IPS DF 19.7 (cell line): ENCODE measurements around the gene ECI2.
"Not testable (repeated sequence)": the region's sequence is repeated elsewhere in the genome, so short reads cannot be mapped to it uniquely, and the experiment has no call there.

Experiments used
- DNase-seq: peaks from one replicate; pipeline ENCODE4 v3.0.0-alpha.2; 2013; ENCODE audit warnings: low read depth, low spot score

The ECI2 gene

DNA sequence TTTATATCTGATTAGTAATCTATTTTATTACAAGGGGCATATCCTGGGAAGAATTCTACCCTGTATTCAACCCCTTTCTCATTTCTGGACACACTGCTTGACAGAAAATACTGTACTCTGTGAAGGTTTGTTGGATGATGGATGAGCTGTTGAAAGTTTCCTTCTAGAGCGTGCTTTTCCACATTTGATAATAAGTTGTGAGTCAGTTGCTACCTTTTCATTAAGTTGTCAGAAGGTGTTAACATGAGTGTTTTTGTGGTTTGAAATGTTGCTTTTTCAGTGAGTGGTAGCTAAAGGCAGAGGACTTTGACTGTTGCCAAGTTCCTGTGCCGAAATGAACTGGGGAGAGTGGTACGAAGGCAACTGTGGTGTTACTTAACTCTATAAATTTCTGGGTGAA lies 3.9 kb upstream of the ECI2 start:
- no peak for DNase-seq

DNA sequence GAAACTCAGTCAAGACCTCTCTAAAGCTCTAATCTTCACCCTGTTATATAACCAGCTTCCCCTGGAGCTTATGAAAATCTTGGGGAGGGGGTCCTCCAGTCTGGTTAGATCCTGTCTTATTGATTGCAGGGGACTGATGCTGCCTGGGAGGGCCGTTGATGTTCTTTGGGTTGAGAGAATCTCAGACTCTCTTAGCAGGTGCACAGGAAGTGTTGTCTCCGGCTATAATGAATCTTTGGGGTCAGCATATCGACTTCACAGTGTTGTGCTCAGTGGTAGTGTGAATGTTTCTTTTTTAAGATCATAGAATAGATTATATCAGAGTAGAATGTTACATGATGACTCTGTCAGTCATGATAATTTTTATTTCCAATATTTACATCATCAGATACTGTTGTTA lies 2.8 kb upstream of the ECI2 start:
- DNase-seq = no peak

DNA sequence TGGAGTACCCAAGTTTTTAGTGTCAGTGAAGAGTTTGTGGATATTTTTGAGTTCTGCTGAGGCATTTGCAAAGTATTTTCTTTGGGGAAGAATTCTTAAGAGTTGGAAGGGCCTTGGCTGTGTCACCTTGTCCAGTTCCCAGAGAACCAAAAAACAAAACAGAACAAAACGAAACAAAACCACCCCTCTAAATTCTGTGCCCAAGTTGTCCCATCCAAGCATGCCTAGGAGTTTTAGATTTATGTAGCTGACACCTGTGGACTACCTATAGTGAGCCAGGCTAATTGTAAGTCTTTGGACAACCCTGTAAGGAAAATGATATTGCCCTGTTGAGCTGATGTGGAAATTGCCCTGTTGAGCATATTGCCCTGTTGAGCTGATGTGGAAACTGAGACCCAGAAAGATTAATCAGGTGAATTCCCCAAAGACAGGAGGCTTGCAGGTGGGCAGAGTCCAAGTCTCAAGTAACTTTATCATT lies 1.0 kb upstream of the ECI2 start:
- no peak for DNase-seq

DNA sequence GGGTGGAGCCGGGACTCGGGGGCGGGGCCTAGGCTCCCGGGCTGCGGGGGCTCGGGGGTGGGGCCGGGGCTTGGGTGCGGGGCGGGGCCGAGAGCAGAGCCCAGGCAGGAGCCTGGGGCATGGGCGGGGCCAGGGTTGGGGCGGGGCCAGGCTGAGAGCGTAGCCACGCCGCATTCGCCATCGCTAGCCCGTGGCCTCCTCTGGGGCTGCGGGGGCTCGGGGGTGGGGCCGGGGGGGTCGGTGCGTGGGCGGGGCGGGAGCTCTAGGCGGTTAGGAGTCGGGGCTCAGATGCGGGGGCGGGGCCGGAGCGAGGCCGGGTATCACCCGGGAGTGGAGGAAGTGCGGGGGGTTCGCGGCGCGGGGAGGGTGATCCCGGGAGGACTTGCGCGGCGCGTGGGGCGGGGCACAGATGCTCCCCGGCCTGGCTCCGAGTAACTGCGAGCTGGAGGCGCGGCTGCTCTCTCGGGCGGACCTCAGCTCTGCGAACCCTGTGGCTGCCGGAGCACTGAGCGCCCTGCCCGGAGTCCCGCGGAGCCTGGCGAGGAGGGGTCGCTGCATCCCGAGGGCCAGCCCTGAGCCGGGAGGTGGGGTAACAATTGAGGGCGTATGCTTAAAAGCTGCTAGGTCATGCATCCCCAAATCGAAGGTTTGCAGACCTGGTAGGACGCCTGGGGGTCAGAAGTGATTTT lies 434 bp upstream of the ECI2 start:
- peak; percentile 70 for DNase-seq

DNA sequence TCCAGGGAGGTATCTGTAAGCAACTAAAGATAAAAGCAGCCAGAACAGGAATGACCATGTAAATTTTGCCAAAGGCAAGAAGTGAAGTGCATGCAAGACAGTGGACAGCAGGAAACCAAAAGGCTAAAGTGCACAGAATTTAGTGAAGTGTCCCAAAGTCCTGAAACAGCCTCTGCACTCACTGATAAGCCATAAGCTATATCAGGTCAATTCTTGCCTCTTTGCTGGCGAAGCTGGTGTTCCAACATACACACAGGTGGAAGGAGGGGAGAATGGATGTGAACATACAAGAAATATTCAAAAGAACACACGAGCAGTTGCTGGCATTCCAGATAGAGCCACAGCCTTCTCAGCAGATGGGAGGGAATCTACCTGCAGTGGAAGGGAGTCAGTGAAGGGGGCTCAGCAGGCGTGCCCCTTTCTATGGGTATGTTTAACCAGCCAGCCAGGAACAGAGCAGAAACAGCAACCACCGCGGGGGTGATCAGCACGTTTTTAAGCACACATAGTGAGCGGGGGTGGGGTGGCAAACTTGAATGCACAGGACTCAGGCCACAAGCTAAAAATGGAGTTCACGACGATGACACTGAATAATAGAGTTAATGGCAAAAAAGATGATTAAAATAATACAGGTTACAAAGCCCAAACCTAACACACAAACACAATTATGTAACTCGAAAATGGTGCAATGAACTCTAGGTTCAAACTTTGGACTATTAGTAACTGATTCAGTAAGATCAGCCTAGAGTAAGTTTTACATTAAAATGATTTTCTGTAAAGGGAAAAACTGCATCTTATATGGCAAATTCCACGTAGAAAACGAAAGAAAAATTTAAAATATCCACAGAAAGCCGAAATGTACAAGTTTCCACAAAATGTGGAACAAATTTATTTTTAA lies 1.2 kb downstream of the ECI2 start:
- DNase-seq = no peak

DNA sequence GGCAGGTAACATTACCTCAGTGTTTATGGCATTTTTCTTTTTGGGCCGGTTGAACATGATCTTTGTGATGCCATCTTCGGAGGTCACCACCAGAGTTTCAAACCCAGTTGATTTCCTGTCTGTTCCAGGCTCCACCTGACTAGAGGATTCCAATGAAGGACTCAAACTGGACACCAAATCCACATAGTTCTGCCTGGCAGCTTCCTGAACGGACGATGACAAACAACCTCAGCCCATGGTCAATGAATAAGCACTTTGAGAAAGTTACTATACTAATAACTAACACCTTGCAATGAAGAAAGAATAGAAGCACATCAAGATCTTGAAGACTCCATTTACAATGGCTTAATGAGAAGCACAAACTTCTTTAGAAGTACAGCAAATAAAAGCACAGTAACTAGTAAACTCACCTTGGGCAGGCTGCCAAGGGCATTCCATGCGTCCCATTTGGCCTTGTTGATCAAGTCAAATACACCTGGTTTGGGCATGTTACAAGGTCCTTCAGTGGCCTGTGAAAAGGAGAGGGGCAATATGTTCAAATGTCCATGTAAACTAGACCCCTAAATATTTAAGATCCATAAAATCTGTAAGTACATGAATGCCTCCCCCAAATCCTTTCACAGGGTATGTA lies 4.9 kb downstream of the ECI2 start:
- DNase-seq = no peak

DNA sequence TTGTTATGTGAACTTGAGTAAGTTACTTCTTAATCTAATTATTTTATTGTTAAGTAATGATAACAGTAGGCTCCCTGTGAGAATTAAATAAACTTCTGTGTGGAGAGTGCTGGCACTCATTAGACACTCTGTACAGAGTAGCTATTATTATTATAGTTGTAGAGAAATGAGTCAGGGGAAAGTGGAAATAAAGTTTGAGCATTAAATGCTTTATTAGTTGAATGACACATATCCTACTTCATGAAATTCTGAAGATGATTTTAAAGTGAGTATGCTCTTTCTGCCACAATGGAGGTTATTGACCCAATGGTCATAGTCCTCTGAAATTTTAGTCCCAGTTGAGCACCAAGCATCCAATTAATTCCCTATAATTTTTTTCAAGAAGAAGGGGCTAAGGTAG lies 5.9 kb downstream of the ECI2 start:
- DNase-seq = no peak

DNA sequence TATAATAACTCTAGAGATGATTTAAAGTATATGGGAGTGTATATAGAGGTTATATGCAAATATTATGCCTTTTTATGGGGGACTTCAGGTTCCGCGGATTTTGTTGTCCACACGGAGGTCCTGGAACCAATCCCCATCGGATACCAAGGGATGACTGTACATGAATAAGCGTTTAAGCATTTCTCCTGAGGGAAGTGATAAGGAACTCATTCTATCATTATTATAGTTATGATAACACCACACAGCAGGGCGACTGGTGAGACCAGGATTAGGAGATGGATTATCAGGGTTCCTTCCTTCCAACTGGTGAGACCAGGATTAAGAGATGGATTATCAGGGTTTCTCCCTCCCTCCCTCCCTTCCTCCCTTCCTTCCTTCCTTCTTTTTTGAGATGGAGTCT lies 6.6 kb downstream of the ECI2 start:
- no peak for DNase-seq

DNA sequence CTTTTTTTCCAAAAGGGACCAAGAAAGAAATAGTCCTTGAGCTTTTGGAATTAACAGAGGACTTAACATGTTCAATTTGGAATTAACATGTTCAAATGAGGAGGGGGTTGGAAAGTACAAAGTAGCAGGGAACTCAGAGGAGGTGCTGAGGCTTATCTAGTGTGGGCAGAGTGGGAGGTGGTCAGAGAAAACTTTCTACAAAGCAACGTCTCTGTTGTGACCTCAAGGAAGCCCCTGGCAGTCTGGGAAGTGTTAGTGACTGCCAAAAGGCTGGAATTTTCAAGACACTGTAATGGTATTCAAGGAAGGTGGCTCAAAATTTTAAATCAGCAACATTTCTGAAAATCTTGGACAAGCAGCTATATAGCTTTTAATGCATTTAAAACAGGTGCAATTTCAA lies 7.3 kb downstream of the ECI2 start:
- DNase-seq = no peak

DNA sequence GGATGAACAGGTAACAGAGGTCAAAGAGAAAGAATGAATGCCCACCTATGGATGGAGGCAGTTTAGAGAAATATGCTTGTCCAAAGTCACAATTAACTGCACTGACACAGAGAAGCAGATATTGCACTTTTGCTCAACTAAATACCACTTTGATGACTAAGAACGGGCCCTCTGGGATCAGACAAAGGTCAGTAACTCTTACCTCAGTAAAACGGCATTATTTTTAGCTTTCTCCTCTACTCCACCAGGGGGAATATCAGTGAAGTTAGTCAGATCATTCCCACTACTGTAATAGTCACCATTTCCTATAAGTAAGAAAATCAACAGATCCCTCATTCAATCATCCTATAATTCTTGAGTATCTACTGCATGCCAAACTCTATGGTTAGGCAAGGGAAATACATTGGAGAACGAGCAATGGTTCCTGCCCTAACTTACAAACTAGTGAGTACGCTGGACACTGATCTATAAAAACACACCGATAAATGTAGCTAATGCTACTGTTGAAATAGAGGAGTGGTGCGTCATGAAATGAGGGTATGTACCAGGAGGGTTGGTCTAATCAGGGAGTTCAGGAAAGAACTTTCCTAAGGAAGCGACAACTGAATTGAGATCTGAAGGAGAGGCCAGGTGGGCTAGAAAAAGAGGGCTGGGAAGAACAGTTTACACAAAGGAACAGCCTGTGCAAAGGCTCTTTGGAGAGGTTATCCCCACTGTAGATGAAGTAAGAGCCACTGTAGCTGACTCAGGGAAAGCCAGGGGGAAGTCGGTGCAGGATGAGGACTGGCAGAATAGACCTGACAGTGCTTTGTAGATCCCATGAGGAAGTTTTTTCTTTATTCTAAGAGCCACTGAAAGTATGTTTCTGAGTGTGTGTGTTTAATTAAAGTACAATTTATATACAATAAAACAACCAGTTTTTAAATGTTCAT lies 9.2 kb downstream of the ECI2 start:
- no peak for DNase-seq

DNA sequence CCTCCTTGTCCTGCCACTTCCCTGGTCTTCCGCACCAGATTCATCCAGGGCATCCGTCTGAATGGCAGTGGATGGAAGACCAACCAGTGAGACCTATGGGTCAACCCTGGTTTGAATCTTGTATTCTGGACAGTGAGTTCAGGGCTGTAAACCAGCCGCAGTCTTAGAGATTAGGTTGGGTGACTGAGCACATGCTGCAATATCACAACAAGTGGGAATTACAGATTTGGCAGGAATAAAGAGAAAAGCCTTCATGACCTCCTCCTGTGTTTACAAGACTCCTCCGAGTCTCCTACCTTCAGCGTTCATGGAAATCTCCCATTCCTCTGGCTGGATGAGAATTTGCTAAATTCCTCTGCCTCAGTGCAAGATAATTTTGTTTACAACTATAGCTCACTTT lies 9.9 kb downstream of the ECI2 start:
- DNase-seq = no peak

DNA sequence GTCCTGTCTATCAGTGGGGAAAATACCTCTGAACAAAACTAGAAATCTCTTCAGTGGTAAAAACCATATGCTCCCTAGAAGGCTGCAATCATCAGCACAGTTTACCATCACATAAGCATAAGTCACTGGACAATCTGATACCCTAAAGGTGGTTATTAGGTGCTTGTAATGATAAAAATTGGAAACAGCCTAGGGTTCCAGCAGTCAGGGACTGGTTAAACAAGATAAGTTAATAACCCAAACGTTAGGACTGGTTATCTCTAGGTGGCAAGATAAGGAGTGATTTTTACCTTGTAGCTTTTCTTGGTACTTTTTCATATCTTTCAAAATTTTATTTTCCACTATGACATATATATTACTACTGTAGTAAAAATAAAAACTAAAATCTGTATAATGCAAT lies 11.0 kb downstream of the ECI2 start:
- no peak for DNase-seq

DNA sequence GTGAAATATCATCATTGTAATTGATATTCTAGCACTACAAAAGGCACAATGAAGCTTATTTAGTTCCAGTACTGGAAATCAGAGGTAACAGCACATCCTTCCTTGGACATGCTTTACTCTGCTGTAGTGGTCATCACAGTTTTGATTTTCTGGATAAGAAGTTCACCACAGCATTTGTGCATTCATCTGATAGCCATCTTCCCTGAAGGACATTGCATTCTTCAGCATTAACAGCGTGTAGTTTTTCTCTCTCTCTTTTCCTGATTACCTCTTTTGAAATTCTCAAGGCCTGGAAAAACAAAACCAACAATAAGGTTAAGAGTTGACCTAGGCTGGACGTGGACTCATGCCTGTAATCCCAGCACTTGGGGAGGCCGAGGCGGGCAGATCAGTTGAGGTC lies 19.6 kb downstream of the ECI2 start:
- DNase-seq = no peak

DNA sequence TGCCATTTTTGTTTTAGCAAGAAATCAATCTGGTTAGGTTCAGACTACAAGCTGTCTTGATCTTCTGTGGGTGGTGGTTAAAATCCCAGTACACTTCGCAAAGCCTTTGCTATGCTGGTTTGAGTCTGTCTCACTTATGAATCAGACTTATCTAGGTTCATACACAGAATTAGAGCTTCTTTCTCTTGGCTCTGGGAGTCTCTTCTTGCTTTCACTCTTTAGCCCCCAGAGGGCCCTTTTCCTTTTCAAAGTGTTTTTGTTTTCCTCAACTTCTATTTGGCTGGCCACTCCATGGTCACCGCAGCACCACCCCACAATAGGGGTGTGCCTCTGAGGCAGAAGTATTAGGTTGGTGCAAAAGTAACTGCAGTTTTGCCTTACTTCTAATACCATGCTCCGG lies 21.3 kb downstream of the ECI2 start:
- no peak for DNase-seq

DNA sequence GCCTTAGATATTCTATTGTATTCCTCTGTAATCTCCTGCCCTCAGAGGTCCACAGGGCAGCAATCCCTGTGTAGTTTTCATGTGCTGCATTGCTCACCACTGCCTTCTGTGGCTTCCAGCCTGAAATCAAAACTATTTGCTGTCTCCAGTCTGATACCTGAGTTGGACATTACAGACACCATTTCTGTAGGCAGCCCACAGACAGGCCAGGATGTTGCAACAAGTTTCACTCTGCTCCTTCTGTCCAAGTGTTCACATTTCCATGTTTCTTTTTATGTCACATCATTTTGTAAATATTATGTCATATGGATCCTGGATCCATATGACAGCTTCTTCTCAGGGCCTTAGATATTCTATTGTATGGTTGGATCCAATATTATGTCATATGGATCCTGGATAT lies 21.7 kb downstream of the ECI2 start:
- DNase-seq = no peak

DNA sequence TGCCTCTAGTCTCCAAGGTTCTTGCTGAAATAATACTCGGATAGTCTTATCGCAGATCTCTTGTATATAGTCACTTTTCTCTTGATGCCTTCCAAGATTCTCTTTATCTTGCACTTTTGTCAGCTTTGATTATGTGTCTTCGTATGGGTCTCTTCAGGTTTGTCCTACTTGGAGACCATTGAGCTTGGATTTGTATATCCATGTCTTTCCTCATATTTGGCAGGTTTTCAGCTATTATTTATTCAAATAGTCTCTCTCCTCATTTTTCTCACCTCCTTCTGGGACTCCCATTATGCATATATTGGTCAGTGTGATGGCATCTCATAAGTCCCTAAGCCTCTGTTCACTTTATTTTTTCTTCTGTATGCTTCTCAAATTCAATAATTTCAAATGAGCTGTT lies 23.0 kb downstream of the ECI2 start:
- DNase-seq = no peak

DNA sequence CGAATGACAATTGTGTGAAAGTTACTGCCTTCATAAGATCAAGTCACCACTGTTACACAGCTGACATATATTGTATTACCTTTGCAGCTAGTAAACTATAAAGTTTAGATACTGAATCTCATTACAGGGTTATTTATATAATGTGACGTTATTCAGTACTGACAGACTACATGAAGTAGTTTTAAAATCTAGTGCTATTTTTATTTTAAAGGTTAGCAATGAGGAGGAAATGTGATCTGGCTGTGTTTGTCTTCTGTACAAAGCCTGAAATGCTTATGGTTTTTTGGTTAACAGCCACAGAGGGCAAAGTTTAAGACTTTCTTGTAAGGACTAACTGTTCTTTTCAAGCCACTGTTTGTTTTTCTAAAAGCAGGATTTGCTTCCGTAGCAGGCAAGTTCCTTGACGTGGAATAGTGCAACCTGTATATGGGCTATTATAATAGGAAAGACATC lies 26.0 kb downstream of the ECI2 start:
- not testable (repeated sequence) for DNase-seq

DNA sequence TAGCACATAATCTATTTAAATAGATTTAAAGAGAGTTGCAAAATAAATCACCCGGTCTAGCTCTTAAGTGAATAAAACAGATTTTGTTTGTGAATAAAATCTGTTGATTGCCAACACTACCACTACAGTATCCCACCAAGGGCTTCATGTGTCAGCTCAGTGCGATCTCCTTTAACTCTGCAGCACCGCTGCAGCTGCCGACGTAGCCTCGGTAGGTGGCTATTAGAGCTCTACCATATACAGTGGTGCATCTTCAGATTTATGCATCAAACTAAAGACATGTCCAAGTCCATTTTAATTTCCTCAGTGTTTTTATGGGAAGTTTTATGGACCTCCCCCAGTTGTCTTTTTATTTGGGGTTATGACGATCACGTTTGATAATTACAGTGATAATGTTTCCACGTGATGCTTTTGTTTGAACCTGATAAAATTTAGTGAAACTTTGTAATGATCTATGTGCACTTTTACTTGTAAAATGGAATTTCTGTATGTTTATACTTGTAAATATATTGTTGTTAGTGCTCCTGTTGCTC lies 26.7 kb downstream of the ECI2 start:
- DNase-seq = no peak

DNA sequence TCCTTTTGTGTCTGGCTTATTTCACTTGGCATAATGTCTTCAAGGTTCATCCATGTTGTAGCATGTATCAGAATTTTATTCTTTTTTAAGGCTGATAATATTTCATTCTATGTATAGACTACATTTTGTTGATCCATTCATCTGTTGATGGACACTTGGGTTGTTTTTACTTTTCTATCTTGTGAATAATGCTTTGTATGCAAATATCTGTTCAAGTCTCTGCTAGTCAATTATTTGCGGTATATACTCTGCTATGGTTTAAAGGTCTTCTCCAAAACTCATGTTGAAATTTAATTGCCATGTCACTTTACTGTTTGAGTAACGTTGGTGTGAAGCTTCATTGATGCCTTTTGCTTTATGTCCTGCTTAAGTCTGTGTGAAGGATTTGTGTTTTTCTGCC lies 27.5 kb downstream of the ECI2 start:
- no peak for DNase-seq

DNA sequence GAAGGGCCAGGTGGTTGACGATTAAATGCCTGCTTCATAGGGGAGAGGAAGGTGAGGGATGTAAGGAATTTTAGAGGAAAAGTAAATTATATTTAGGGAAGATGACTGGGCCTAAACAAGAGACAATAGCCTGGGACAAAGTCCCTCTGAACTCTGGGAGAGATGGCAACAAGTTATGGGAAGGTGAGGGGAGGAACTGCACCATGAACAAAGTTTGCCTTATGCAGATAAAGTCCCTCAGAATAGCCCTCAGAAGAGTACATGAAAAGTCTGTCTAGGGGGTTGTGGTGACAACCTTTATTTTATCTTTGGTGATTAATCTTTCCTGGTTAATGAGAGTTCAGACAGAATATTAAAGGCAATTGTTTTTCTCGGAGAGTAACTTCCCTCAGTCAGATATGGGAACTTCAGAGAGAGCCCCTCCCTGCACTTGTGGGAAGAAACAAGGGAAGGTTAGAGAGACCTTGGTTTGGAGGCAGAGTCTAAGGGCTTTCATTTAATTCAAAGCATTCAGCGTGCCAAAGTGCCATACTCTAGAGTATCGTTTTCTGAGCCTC lies 29.3 kb downstream of the ECI2 start:
- DNase-seq = no peak

DNA sequence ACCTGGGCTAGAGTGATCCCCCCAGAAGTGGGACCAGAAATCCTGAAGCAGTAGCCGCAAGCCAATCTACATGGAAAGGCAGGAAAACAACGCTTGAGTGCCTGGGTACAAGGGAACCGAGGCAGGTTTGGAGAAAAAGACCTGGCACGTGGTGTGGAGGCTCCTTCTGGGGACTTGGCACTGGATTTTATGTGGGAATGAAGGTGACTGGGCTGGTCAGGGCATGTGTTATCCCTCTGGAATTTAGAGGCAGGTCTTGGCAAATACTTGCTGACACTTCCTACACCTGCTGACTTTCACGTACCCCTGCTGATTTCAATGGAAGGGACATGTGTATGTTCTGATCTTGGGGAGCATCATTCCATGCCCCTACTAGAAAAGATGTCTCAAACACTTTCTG lies 31.4 kb downstream of the ECI2 start:
- no peak for DNase-seq
